ENCODE data around the gene HTR1E.
"Not testable (repeated sequence)": the region's sequence is repeated elsewhere in the genome, so short reads cannot be mapped to it uniquely, and the experiment has no call there.

Gene HTR1E

GRCh38 chr6:86973088-86973487 lies 35.8 kb downstream of the HTR1E start:
- DNase-seq (ENCODE audit: low read depth in 4 of 4, low spot score in 1 of 4) = no peak

GRCh38 chr6:86978251-86978650 lies 40.9 kb downstream of the HTR1E start:
- DNase-seq (ENCODE audit: low read depth in 4 of 4, low spot score in 1 of 4) = no peak

GRCh38 chr6:87001494-87001893 lies 64.2 kb downstream of the HTR1E start:
- no peak for DNase-seq (ENCODE audit: low read depth in 4 of 4, low spot score in 1 of 4)

GRCh38 chr6:87002391-87002790 lies 65.1 kb downstream of the HTR1E start:
- not testable (repeated sequence) for DNase-seq (ENCODE audit: low read depth in 4 of 4, low spot score in 1 of 4)

GRCh38 chr6:87006541-87006940 lies 69.2 kb downstream of the HTR1E start:
- not testable (repeated sequence) for DNase-seq (ENCODE audit: low read depth in 4 of 4, low spot score in 1 of 4)

GRCh38 chr6:87009581-87009980 lies 72.3 kb downstream of the HTR1E start:
- not testable (repeated sequence) for DNase-seq (ENCODE audit: low read depth in 4 of 4, low spot score in 1 of 4)

- DNase-seq (ENCODE audit: low read depth in 4 of 4, low spot score in 1 of 4) = no peak
Measured at GRCh38 chr6:87012035-87012434, 74.7 kb downstream of the HTR1E start.

GRCh38 chr6:87012743-87013142 lies 75.4 kb downstream of the HTR1E start:
- no peak for DNase-seq (ENCODE audit: low read depth in 4 of 4, low spot score in 1 of 4)

GRCh38 chr6:87016772-87017171 lies 79.4 kb downstream of the HTR1E start:
- no peak for DNase-seq (ENCODE audit: low read depth in 4 of 4, low spot score in 1 of 4)

GRCh38 chr6:87027021-87027420 lies 89.7 kb downstream of the HTR1E start:
- no peak for DNase-seq (ENCODE audit: low read depth in 4 of 4, low spot score in 1 of 4)

GRCh38 chr6:87029711-87030314 lies 92.5 kb downstream of the HTR1E start:
- DNase-seq (ENCODE audit: low read depth in 4 of 4, low spot score in 1 of 4) = no peak

- DNase-seq (ENCODE audit: low read depth in 4 of 4, low spot score in 1 of 4) = no peak
Measured at GRCh38 chr6:87040729-87041128, 103.4 kb downstream of the HTR1E start.

GRCh38 chr6:87045521-87046075 lies 108.3 kb downstream of the HTR1E start:
- no peak for DNase-seq (ENCODE audit: low read depth in 4 of 4, low spot score in 1 of 4)

- DNase-seq (ENCODE audit: low read depth in 4 of 4, low spot score in 1 of 4) = no peak
Measured at GRCh38 chr6:87049779-87050178, 112.5 kb downstream of the HTR1E start.

- DNase-seq (ENCODE audit: low read depth in 4 of 4, low spot score in 1 of 4) = no peak
Measured at GRCh38 chr6:87053312-87053711, 116.0 kb downstream of the HTR1E start.

- DNase-seq (ENCODE audit: low read depth in 4 of 4, low spot score in 1 of 4) = no peak
Measured at GRCh38 chr6:87054143-87054833, 117.0 kb downstream of the HTR1E start.

- no peak for DNase-seq (ENCODE audit: low read depth in 4 of 4, low spot score in 1 of 4)
Measured at GRCh38 chr6:87059943-87060342, 122.6 kb downstream of the HTR1E start.

- DNase-seq (ENCODE audit: low read depth in 4 of 4, low spot score in 1 of 4) = no peak
Measured at GRCh38 chr6:87065117-87065516, 127.8 kb downstream of the HTR1E start.

Measured in stimulated activated CD4-positive, alpha-beta T cell treated with anti-CD3 and anti-CD28 coated beads, Interleukin-1b, Interleukin-23, amount 100 ng/mL, for 24 hours (primary cell).